OCI-LY1 (cell line): ENCODE results near the gene CDH8.

Experiments
- H2AFZ ChIP-seq: fragments of 200-600 bp; sonication (generic), shearing (Covaris generic); 2 replicates; pipeline ENCODE4 v1.6.0; 2014; ENCODE audit warnings: antibody characterized with exemption, mild to moderate bottlenecking, low read length
- H3F3A ChIP-seq: fragments of 200-600 bp; sonication (generic), shearing (Covaris generic); 2 replicates; pipeline ENCODE4 v1.6.0; 2014; ENCODE audit warnings: mild to moderate bottlenecking, antibody characterized with exemption, low read length, moderate library complexity; ENCODE audit not compliant: insufficient read depth
- H3K27ac ChIP-seq: fragments of 200-600 bp; sonication (generic); 2 replicates; pipeline ENCODE4 v1.5.1; 2014; ENCODE audit warnings: low read length, mixed run types, mild to moderate bottlenecking, low read depth; ENCODE audit not compliant: poor library complexity, severe bottlenecking
- H3K27me3 ChIP-seq: fragments of 200-600 bp; sonication (generic); 2 replicates; pipeline ENCODE4 v1.6.0; 2014; ENCODE audit warnings: antibody characterized with exemption, mild to moderate bottlenecking, low read length, moderate library complexity; ENCODE audit not compliant: insufficient read depth
- H3K36me3 ChIP-seq: fragments of 200-600 bp; sonication (generic); 2 replicates; pipeline ENCODE4 v1.6.1; 2014; ENCODE audit warnings: mild to moderate bottlenecking, antibody characterized with exemption, low read length, moderate library complexity, mixed read lengths; ENCODE audit not compliant: insufficient read depth
- H3K4me1 ChIP-seq: fragments of 200-600 bp; sonication (generic); 2 replicates; pipeline ENCODE4 v1.5.1; 2014; ENCODE audit warnings: mild to moderate bottlenecking, low read length, moderate library complexity; ENCODE audit not compliant: insufficient read depth, severe bottlenecking
- H3K4me2 ChIP-seq: fragments of 200-600 bp; sonication (generic), shearing (Covaris generic); 2 replicates; pipeline ENCODE4 v1.6.1; 2014; ENCODE audit warnings: low read length
- H3K4me3 ChIP-seq: fragments of 200-600 bp; sonication (generic); 2 replicates; pipeline ENCODE4 v1.5.1; 2014; ENCODE audit warnings: low read length, low read depth, mild to moderate bottlenecking, mixed read lengths; ENCODE audit not compliant: poor library complexity, severe bottlenecking
- H3K79me2 ChIP-seq: fragments of 200-600 bp; shearing (Covaris generic); 2 replicates; pipeline ENCODE4 v1.6.1; 2016; ENCODE audit warnings: mixed run types, low read length, mixed read lengths; ENCODE audit not compliant: insufficient read depth
- H3K9ac ChIP-seq: fragments of 200-600 bp; sonication (generic), shearing (Covaris generic); 2 replicates; pipeline ENCODE4 v1.6.1; 2014; ENCODE audit warnings: mild to moderate bottlenecking, low read length, mixed read lengths
- H3K9me2 ChIP-seq: fragments of 200-600 bp; sonication (generic), shearing (Covaris generic); 2 replicates; pipeline ENCODE4 v1.6.1; 2014; ENCODE audit warnings: low read depth, mild to moderate bottlenecking, low read length, mixed read lengths
- H3K9me3 ChIP-seq: fragments of 200-600 bp; shearing (Covaris generic); 2 replicates; pipeline ENCODE4 v1.6.1; 2014; ENCODE audit warnings: low read length, mixed read lengths
- H4K20me1 ChIP-seq: fragments of 200-600 bp; sonication (generic), shearing (Covaris generic); 2 replicates; pipeline ENCODE4 v1.6.0; 2016; ENCODE audit warnings: mild to moderate bottlenecking, low read length; ENCODE audit not compliant: insufficient read depth
- CTCF ChIP-seq: fragments of 200-600 bp; sonication (generic), shearing (Covaris generic); IDR thresholded peaks from 2 replicates; pipeline ENCODE4 v1.5.1; 2017; ENCODE audit warnings: mild to moderate bottlenecking, antibody characterized with exemption, low read length, moderate library complexity, mixed read lengths
- EZH2 ChIP-seq: fragments of 200-600 bp; sonication (generic), shearing (Covaris generic); IDR thresholded peaks from 2 replicates; pipeline ENCODE4 v1.8.0; 2017; ENCODE audit warnings: borderline replicate concordance, mixed run types, mild to moderate bottlenecking, antibody characterized with exemption, low read length, moderate library complexity, mixed read lengths

The CDH8 gene

GRCh38 chr16:61900482-61900881 lies 135.8 kb downstream of the CDH8 start:
- H3K79me2 ChIP-seq: no peaks in the 10 kb centered on the region
- no peaks in the 10 kb centered on the region for H3K9me3 ChIP-seq
- no peak overlapping the region for H3K4me2 ChIP-seq
- H3K9ac ChIP-seq: no peak overlapping the region
- H3K27ac ChIP-seq: no peak overlapping the region
- no peaks in the 10 kb centered on the region for H3K27me3 ChIP-seq
- H3K4me3 ChIP-seq: no peak overlapping the region
- TF ChIP-seq CTCF (no peak), EZH2 (no peak)
- H3K4me1 ChIP-seq: peaks cover 25% of the 10 kb centered on the region
- H3F3A ChIP-seq: no peaks in the 10 kb centered on the region
- no peak overlapping the region for H2AFZ ChIP-seq
- no peaks in the 10 kb centered on the region for H3K9me2 ChIP-seq
- H3K36me3 ChIP-seq: no peaks in the 10 kb centered on the region
- no peaks in the 10 kb centered on the region for H4K20me1 ChIP-seq

- H2AFZ ChIP-seq: peak overlapping the region; percentile 41; the same call in 1 of the 2 replicates
- no peaks in the 10 kb centered on the region for H3K9me3 ChIP-seq
- H3K79me2 ChIP-seq: no peaks in the 10 kb centered on the region
- no peak overlapping the region for H3K4me3 ChIP-seq
- no peaks in the 10 kb centered on the region for H3K27me3 ChIP-seq
- no peaks in the 10 kb centered on the region for H3K9me2 ChIP-seq
- TF ChIP-seq EZH2 (no peak), CTCF (no peak)
- H4K20me1 ChIP-seq: no peaks in the 10 kb centered on the region
- H3K4me1 ChIP-seq: peaks cover 19% of the 10 kb centered on the region
- no peak overlapping the region for H3K9ac ChIP-seq
- peak overlapping the region; percentile 30; the same call in 1 of the 2 replicates for H3K4me2 ChIP-seq
- no peaks in the 10 kb centered on the region for H3K36me3 ChIP-seq
- H3K27ac ChIP-seq: peak overlapping the region; percentile 62
- no peaks in the 10 kb centered on the region for H3F3A ChIP-seq
Measured at GRCh38 chr16:61897657-61898056, 138.6 kb downstream of the CDH8 start.

GRCh38 chr16:61892531-61892930 lies 143.7 kb downstream of the CDH8 start:
- TF ChIP-seq CTCF (no peak), EZH2 (no peak)
- Histone ChIP-seq H3K4me1 (peaks cover 27% of the 10 kb centered on the region), H3K79me2 (no peaks in the 10 kb centered on the region), H2AFZ (no peak overlapping the region), H3K9me3 (no peaks in the 10 kb centered on the region), H4K20me1 (no peaks in the 10 kb centered on the region), H3K27ac (no peak overlapping the region), H3K9ac (no peak overlapping the region), H3F3A (no peaks in the 10 kb centered on the region), H3K36me3 (no peaks in the 10 kb centered on the region), H3K27me3 (no peaks in the 10 kb centered on the region), H3K4me2 (no peak overlapping the region), H3K4me3 (no peak overlapping the region), H3K9me2 (no peaks in the 10 kb centered on the region)
